Measurements from ENCODE around the gene RRP1B. TPM values are rescaled to one million over a fixed set of nuclear protein-coding genes. Genes with fewer than 3 reads are reported as not detected.

Gene RRP1B
- total and polyA plus RNA-seq, 8 donors = 4.0 to 23.6 (median 10.3) TPM

DNA sequence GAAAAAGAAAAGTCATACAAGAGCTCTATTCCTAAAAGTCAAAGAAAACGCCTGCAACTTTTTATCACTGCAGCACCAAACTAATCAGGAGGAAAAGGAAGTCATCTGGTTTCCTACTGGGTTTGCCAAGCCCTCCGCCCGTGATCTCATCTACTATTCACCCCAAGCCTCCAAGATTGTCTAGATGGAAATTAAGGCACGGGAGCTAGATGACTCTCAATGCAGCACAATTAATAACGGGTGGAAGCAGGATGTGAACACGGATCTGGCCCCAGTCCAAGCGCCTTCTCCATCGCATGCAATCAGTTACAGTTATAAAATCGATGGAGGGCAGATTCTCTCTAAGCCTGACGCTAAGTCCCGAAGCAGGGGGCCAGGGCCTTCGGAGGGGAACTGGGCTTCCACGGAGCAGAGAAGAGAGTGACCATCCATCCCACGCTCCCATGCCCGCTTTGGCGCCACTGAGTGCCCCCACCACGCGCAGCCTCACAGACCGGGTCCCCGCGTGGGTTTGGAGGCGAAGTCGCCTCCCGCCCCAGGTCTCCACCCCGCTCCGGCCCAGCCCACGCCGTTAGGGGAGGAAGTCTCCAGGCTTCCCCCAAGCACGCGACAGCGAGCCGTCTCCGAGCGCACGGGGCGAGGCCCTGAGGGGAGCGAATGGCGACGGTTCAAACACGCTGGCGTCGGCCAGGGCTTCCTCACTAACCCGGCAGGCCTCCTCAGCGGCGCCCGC lies 1.8 kb upstream of the RRP1B start:
- H3K9me3 ChIP-seq = no peaks in the 10 kb centered on the region
- WGBS, 5 donors = 70 to 82% (median 77%) methylated on average over 38 to 46 of the region's 46 CpGs
- intact Hi-C loops (cut with DNase I; ENCODE audit: low total_unique reads) = no loop called here
- peak in 1 of 2 donors; percentile 19 for DNase-seq
- H3K4me3 ChIP-seq = no peak overlapping the region
- H3K4me1 ChIP-seq = peaks cover 21 to 34% (median 28%) of the 10 kb centered on the region in 4 donors
- no peaks in the 10 kb centered on the region for H3K27me3 ChIP-seq
- H3K27ac ChIP-seq = no peak overlapping the region
- peaks cover 0 to 9% (median 9%) of the 10 kb centered on the region in 4 donors for H3K36me3 ChIP-seq
- TF ChIP-seq POLR2A (IDR thresholded peaks at IDR 0.05) = no peak
- TF ChIP-seq, protein P1, sequence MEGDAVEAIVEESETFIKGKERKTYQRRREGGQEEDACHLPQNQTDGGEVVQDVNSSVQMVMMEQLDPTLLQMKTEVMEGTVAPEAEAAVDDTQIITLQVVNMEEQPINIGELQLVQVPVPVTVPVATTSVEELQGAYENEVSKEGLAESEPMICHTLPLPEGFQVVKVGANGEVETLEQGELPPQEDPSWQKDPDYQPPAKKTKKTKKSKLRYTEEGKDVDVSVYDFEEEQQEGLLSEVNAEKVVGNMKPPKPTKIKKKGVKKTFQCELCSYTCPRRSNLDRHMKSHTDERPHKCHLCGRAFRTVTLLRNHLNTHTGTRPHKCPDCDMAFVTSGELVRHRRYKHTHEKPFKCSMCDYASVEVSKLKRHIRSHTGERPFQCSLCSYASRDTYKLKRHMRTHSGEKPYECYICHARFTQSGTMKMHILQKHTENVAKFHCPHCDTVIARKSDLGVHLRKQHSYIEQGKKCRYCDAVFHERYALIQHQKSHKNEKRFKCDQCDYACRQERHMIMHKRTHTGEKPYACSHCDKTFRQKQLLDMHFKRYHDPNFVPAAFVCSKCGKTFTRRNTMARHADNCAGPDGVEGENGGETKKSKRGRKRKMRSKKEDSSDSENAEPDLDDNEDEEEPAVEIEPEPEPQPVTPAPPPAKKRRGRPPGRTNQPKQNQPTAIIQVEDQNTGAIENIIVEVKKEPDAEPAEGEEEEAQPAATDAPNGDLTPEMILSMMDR (IDR thresholded peaks at IDR 0.05) = no peak
- no peak for TF ChIP-seq POLR2AphosphoS5 (IDR thresholded peaks at IDR 0.05)
- TF ChIP-seq EP300 (IDR thresholded peaks at IDR 0.05) = no peak

DNA sequence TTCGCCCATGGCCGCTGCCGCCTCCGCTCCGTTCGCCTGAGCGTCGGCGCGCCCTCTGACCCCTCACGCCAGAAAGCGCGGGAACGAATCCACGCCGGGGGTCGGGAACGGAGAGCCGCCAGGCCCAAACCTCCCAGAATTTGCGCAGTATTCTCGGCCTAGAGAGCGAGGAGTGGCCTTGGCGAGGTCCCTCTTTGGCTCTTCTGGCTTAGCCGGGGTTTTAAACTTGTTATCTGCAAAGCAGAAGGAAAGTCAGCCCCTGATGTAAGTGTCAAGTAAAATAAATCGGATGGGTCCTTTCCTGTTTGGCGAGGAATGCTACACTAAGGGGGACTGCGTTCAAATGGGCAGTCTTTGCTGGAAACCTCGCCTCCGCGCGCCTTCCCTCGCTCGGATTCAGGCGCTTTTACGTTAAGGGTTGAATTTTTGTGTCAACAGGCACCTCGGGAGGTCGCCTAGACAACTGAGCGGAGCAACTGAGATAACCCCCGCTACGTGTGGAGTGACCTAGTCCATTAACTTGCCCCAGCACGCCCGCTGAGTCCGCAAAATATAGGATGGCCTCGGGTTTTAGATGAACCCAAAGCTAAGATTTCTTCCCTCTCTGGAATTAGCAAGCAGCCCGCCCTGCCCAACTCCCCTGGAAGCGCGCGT lies 1.1 kb upstream of the RRP1B start:
- TF ChIP-seq, protein P1 (IDR thresholded peaks at IDR 0.05) = no peak
- TF ChIP-seq POLR2AphosphoS5 (IDR thresholded peaks at IDR 0.05) = no peak
- peak overlapping the region in 1 of 5 donors; percentile 90 for H3K27ac ChIP-seq
- peaks cover 0 to 16% (median 14%) of the 10 kb centered on the region in 4 donors for H3K36me3 ChIP-seq
- H3K4me1 ChIP-seq = peaks cover 21 to 39% (median 28%) of the 10 kb centered on the region in 4 donors
- WGBS, 5 donors = 91 to 94% (median 93%) methylated on average over 41 to 48 of the region's 48 CpGs
- DNase-seq = no peak
- H3K9me3 ChIP-seq = no peaks in the 10 kb centered on the region
- no peak overlapping the region for H3K4me3 ChIP-seq
- intact Hi-C loops (cut with DNase I; ENCODE audit: low total_unique reads) = no loop called here
- H3K27me3 ChIP-seq = no peaks in the 10 kb centered on the region

DNA sequence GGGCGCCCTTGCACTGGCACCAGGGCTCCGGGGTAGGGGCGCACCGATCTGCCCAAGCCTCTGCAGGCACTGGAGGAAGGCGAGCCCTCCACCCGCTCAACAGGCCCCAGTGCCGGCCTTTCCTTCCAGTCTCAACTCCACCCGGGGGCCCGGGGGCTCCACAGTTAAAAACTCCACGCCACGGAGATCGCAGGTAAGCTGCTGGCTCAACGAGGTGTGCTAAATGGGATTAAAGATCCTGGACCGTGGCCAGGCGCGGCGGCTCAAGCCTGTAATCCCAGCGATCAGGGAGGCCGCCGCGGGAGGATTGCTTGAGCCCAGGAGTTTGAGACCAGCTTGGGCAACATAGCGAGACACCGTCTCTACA lies 608 bp upstream of the RRP1B start:
- TF ChIP-seq, protein P1 (IDR thresholded peaks at IDR 0.05) = no peak
- TF ChIP-seq POLR2A (IDR thresholded peaks at IDR 0.05) (no peak), EP300 (IDR thresholded peaks at IDR 0.05) (no peak), POLR2AphosphoS5 (IDR thresholded peaks at IDR 0.05) (no peak)
- DNase-seq = no peak
- 78 to 92% (median 84%) methylated on average over 14 to 23 of the region's 23 CpGs for WGBS, 5 donors
- intact Hi-C loops (cut with DNase I; ENCODE audit: low total_unique reads) = no loop called here
- Histone ChIP-seq H3K9me3 (no peaks in the 10 kb centered on the region), H3K36me3 (peaks cover 5 to 22% (median 19%) of the 10 kb centered on the region in 4 donors), H3K27me3 (no peaks in the 10 kb centered on the region), H3K27ac (peak overlapping the region; percentile 81 to 91 (median 90)), H3K4me3 (peak overlapping the region; percentile 96 to 99 (median 98)), H3K4me1 (peaks cover 21 to 43% (median 28%) of the 10 kb centered on the region in 4 donors)

DNA sequence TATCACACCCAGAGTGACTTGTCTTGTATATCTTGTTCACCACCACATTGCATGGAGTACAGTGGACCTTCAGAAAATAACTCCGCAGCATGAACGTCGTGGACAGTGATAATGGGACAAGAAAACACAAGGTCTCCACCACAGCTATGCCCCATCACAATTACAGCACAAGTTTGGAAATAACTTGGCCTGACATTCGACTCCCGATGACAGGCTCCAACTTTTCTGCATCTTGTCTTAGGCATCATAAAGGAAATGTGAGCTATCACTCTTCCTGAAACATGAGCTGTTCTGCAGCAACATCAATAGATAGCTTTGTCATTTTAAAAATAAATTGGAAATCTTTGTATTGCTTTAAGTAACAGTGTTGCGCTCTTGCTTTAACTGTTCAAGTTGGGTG lies 2.9 kb downstream of the RRP1B start:
- Histone ChIP-seq H3K36me3 (peaks cover 7 to 53% (median 42%) of the 10 kb centered on the region in 4 donors), H3K4me3 (no peak overlapping the region), H3K9me3 (no peaks in the 10 kb centered on the region), H3K4me1 (peaks cover 21 to 48% (median 28%) of the 10 kb centered on the region in 4 donors), H3K27ac (no peak overlapping the region), H3K27me3 (no peaks in the 10 kb centered on the region)
- DNase-seq = no peak
- no peak for TF ChIP-seq POLR2A (IDR thresholded peaks at IDR 0.05)
- no peak for TF ChIP-seq POLR2AphosphoS5 (IDR thresholded peaks at IDR 0.05)
- TF ChIP-seq, protein P1 (IDR thresholded peaks at IDR 0.05) = no peak
- TF ChIP-seq EP300 (IDR thresholded peaks at IDR 0.05) = no peak
- 64 to 71% (median 69%) methylated on average over 6 of the region's 6 CpGs for WGBS, 5 donors
- intact Hi-C loops (cut with DNase I; ENCODE audit: low total_unique reads) = no loop called here

Measured in stomach (tissue), 9 donors.